ENCODE data around the gene NANOS2. TPM values are rescaled to one million over a fixed set of nuclear protein-coding genes. Genes with fewer than 3 reads are reported as not detected.

Gene NANOS2
- total and polyA plus RNA-seq, 2 of the 13 experiments (the other 11 are each of a cell fraction or from before 2014, with no cell fraction given), result not detected

- TF ChIP-seq PRDM10 (CRISPR knock-in tag; IDR thresholded peaks at IDR 0.05; ENCODE audit: low read depth), result peak; percentile 67; the same call in 1 of the 2 replicates
- TF ChIP-seq ZNF839 (CRISPR knock-in tag; IDR thresholded peaks at IDR 0.05; ENCODE audit: borderline replicate concordance), result peak; percentile 74; the same call in 1 of the 2 replicates
- 0 out of 2 replicates have a peak, but pooled peaks have one; percentile 14 for TF ChIP-seq NFYB (CRISPR knock-in tag; IDR thresholded peaks at IDR 0.05)
- TF ChIP-seq ZNF598 (CRISPR knock-in tag; IDR thresholded peaks at IDR 0.05; ENCODE audit: borderline replicate concordance), result peak; percentile 96; the same call in 1 of the 2 replicates
- peak; percentile 71; the same call in 1 of the 2 replicates for TF ChIP-seq GLI4 (CRISPR knock-in tag; IDR thresholded peaks at IDR 0.05; ENCODE audit: borderline replicate concordance)
- peak; percentile 63; the same call in 1 of the 2 replicates for TF ChIP-seq MXD4 (CRISPR knock-in tag; IDR thresholded peaks at IDR 0.05)
- TF ChIP-seq ZFP91 (CRISPR knock-in tag; IDR thresholded peaks at IDR 0.05; ENCODE audit: borderline replicate concordance), result peak; percentile 75
- TF ChIP-seq KDM2A (CRISPR knock-in tag; IDR thresholded peaks at IDR 0.05; ENCODE audit: borderline replicate concordance, low read depth), result peak; percentile 39; the same call in 1 of the 2 replicates
- no peak for TF ChIP-seq GATAD2A (CRISPR knock-in tag; IDR thresholded peaks at IDR 0.05)
- TF ChIP-seq MAZ (IDR thresholded peaks at IDR 0.05; ENCODE audit: borderline replicate concordance, low read depth, low read length), result peak; percentile 75; the same call in 1 of the 2 replicates
- TF ChIP-seq MAZ (CRISPR knock-in tag; IDR thresholded peaks at IDR 0.05; ENCODE audit: low read depth), result 0 out of 2 replicates have a peak, but pooled peaks have one; percentile 34
- no peak for TF ChIP-seq REST (IDR thresholded peaks at IDR 0.05; ENCODE audit: borderline replicate concordance in 1 of 2, low read depth in 1 of 2, low read length in 2 of 2)
- TF ChIP-seq ZNF124 (CRISPR knock-in tag; IDR thresholded peaks at IDR 0.05), result 0 out of 2 replicates have a peak, but pooled peaks have one; percentile 12
- peak; percentile 75; the same call in 1 of the 2 replicates for TF ChIP-seq BCL3 (CRISPR knock-in tag; IDR thresholded peaks at IDR 0.05)
- peak; percentile 76 for TF ChIP-seq SALL1 (CRISPR knock-in tag; IDR thresholded peaks at IDR 0.05)
- 0 out of 2 replicates have a peak, but pooled peaks have one; percentile 32 for TF ChIP-seq SALL2 (CRISPR knock-in tag; IDR thresholded peaks at IDR 0.05)
Measured at GRCh38 chr19:45902651-45903625, 11.6 kb downstream of the NANOS2 start (continued).

All from HepG2 (cell line).